H1 (cell line): Measurements from ENCODE around the gene ANP32D. TPM values are rescaled to one million over a fixed set of nuclear protein-coding genes. Genes with fewer than 3 reads are reported as not detected.

ENCODE experiments used
- CTCF ChIA-PET: fragments of 300-600 bp; sonication (Branson Sonifier 250); formaldehyde crosslinking; loops from one replicate; lab custom pipeline; 2021; ENCODE audit not compliant: partially characterized antibody; lab: Charles Lee
- POLR2A ChIA-PET: fragments of 300-600 bp; sonication (Branson Sonifier 250); formaldehyde crosslinking; loops from one replicate; lab custom pipeline; 2021; ENCODE audit warnings: inconsistent platforms; ENCODE audit not compliant: partially characterized antibody; lab: Charles Lee
- DNase-seq, 2 experiments: peaks; one replicate each; pipeline versions ENCODE4 v3.0.0 to v3.0.0-alpha.2; 2010 to 2022; ENCODE audit warnings: low spot score in 2 of 2, low read depth in 1 of 2, mixed read lengths in 1 of 2
- FAIRE-seq: peaks from 2 replicates; lab custom pipeline; 2011; peaks lifted over from hg19 to GRCh38; lab: Jason Lieb, UNC
- H2AFZ ChIP-seq: 2 replicates; pipeline ENCODE4 v1.8.1; 2012; ENCODE audit warnings: low read length, inconsistent platforms
- H2AK5ac ChIP-seq: 2 replicates; pipeline ENCODE4 v1.6.1; 2013; ENCODE audit warnings: low read depth, low read length
- H2BK120ac ChIP-seq: replicated peaks from 2 replicates; pipeline ENCODE3; 2013; ENCODE audit warnings: low read depth, low read length, inconsistent platforms
- H2BK12ac ChIP-seq: 2 replicates; pipeline ENCODE4 v1.6.1; 2013; ENCODE audit warnings: low read depth, low read length
- H2BK15ac ChIP-seq: 2 replicates; pipeline ENCODE4 v1.6.1; 2013; ENCODE audit warnings: low read length
- H2BK20ac ChIP-seq: 2 replicates; pipeline ENCODE4 v1.6.1; 2013; ENCODE audit warnings: low read length
- H2BK5ac ChIP-seq: 2 replicates; pipeline ENCODE4 v1.6.1; 2013; ENCODE audit warnings: low read depth, low read length
- H3K14ac ChIP-seq: 2 replicates; pipeline ENCODE4 v1.6.1; 2013; ENCODE audit warnings: inconsistent platforms; ENCODE audit not compliant: insufficient read length
- H3K18ac ChIP-seq: 2 replicates; pipeline ENCODE4 v1.6.1; 2013; ENCODE audit warnings: low read length; ENCODE audit errors: extremely low read depth
- H3K23ac ChIP-seq: 2 replicates; pipeline ENCODE4 v1.6.1; 2013; ENCODE audit warnings: inconsistent platforms; ENCODE audit not compliant: insufficient read length
- H3K23me2 ChIP-seq: 2 replicates; pipeline ENCODE4 v1.6.1; 2013; ENCODE audit warnings: low read depth, low read length
- H3K27ac ChIP-seq: 2 replicates; pipeline ENCODE4 v1.6.1; 2011; ENCODE audit warnings: low read depth, low read length, inconsistent platforms
- H3K27me3 ChIP-seq, 4 experiments: replicated peaks in 1 of 4; 1 replicate in 1 of 4; 2 replicates in 3 of 4; pipeline versions ENCODE4 v1.6.1 to v1.8.1; 2011 to 2013; ENCODE audit warnings: low read length in 3 of 4, mild to moderate bottlenecking in 3 of 4, inconsistent platforms in 2 of 4, mixed read lengths in 2 of 4, moderate library complexity in 1 of 4; ENCODE audit not compliant: control insufficient read depth in 3 of 4, insufficient read depth in 3 of 4; ENCODE audit errors: extremely low read depth in 1 of 4
- H3K36me3 ChIP-seq, 4 experiments: 2 replicates each; pipeline versions ENCODE4 v1.6.1 to v1.8.1; 2011 to 2013; ENCODE audit warnings: mild to moderate bottlenecking in 4 of 4, low read length in 3 of 4, moderate library complexity in 2 of 4, control low read depth in 1 of 4, inconsistent platforms in 1 of 4; ENCODE audit not compliant: insufficient read depth in 4 of 4, control insufficient read depth in 2 of 4
- H3K4ac ChIP-seq: replicated peaks from 2 replicates; pipeline ENCODE3; 2013; ENCODE audit warnings: low read length, low read depth, mixed read lengths, inconsistent platforms; ENCODE audit not compliant: insufficient read length
- H3K4me1 ChIP-seq, 4 experiments: replicated peaks in 1 of 4; 1 replicate in 1 of 4; 2 replicates in 3 of 4; pipeline versions ENCODE4 v1.6.1 to v1.8.1; 2011 to 2013; ENCODE audit warnings: low read length in 3 of 4, inconsistent platforms in 2 of 4, mixed read lengths in 1 of 4; ENCODE audit not compliant: insufficient read depth in 4 of 4, control insufficient read depth in 3 of 4
- H3K4me2 ChIP-seq, 2 experiments: 2 replicates each; pipeline versions ENCODE4 v1.6.1 to v1.8.1; 2011 to 2013; ENCODE audit warnings: low read depth in 2 of 2, low read length in 2 of 2, control low read depth in 1 of 2, inconsistent platforms in 1 of 2, mild to moderate bottlenecking in 1 of 2; ENCODE audit not compliant: insufficient read depth in 1 of 2
- H3K4me3 ChIP-seq, 4 experiments: fragments of 200-600, 300-600 bp in 1 of 4; sonication (generic), shearing (Covaris generic), sonication (Bioruptor Twin) in 1 of 4; 2 replicates each; pipeline versions ENCODE4 v1.5.1 to v1.8.1; 2011 to 2016; ENCODE audit warnings: low read length in 4 of 4, low read depth in 3 of 4, control low read depth in 2 of 4, inconsistent platforms in 2 of 4, mild to moderate bottlenecking in 2 of 4, mixed read lengths in 1 of 4, moderate library complexity in 1 of 4; ENCODE audit not compliant: insufficient read depth in 2 of 4; ENCODE audit errors: extremely low read depth in 1 of 4
- H3K56ac ChIP-seq: replicated peaks from 2 replicates; pipeline ENCODE3; 2013; ENCODE audit warnings: low read depth, mild to moderate bottlenecking, mixed read lengths, low read length, inconsistent platforms; ENCODE audit not compliant: insufficient read length
- H3K79me1 ChIP-seq: 2 replicates; pipeline ENCODE4 v1.6.1; 2013; ENCODE audit warnings: low read depth, low read length, control low read depth
- H3K79me2 ChIP-seq, 2 experiments: 2 replicates each; pipeline versions ENCODE4 v1.6.1 to v1.8.1; 2012 to 2013; ENCODE audit warnings: low read length in 2 of 2, mild to moderate bottlenecking in 2 of 2, inconsistent platforms in 1 of 2; ENCODE audit not compliant: insufficient read depth in 2 of 2, control insufficient read depth in 1 of 2
- H3K9ac ChIP-seq, 4 experiments: replicated peaks in 1 of 4; 1 replicate in 1 of 4; 2 replicates in 3 of 4; pipeline versions ENCODE4 v1.6.1 to v1.8.1; 2011 to 2013; ENCODE audit warnings: low read depth in 3 of 4, low read length in 3 of 4, control low read depth in 2 of 4, mild to moderate bottlenecking in 2 of 4, moderate library complexity in 2 of 4, inconsistent platforms in 1 of 4; ENCODE audit errors: extremely low read depth in 1 of 4
- H3K9me3 ChIP-seq, 2 experiments: 2 replicates each; pipeline versions ENCODE4 v1.6.1 to v1.8.1; 2012 to 2013; ENCODE audit warnings: mild to moderate bottlenecking in 2 of 2, moderate library complexity in 2 of 2, control low read depth in 1 of 2, inconsistent platforms in 1 of 2, low read depth in 1 of 2, low read length in 1 of 2, mixed read lengths in 1 of 2; ENCODE audit not compliant: insufficient read depth in 2 of 2
- H4K20me1 ChIP-seq, 2 experiments: replicated peaks in 1 of 2; 2 replicates each; pipeline versions ENCODE3 to v1.8.1; 2011 to 2013; ENCODE audit warnings: inconsistent platforms in 2 of 2, low read length in 2 of 2, mild to moderate bottlenecking in 1 of 2; ENCODE audit not compliant: insufficient read depth in 2 of 2, control insufficient read depth in 1 of 2
- H4K5ac ChIP-seq: 2 replicates; pipeline ENCODE4 v1.6.1; 2013; ENCODE audit warnings: low read length, low read depth, mixed read lengths, inconsistent platforms; ENCODE audit not compliant: insufficient read length
- H4K8ac ChIP-seq: 2 replicates; pipeline ENCODE4 v1.8.0; 2013; ENCODE audit warnings: mild to moderate bottlenecking, moderate library complexity, low read length, inconsistent platforms; ENCODE audit not compliant: insufficient read depth; ENCODE audit errors: extremely low read depth
- H4K91ac ChIP-seq: replicated peaks from 2 replicates; pipeline ENCODE3; 2013; ENCODE audit warnings: low read length, mixed read lengths, inconsistent platforms; ENCODE audit not compliant: insufficient read length
- SIN3A ChIP-seq, 2 experiments: IDR thresholded peaks in 1 of 2; conservative IDR thresholded peaks in 1 of 2; 2 replicates each; pipeline ENCODE4 v1.6.1; 2011 to 2012; ENCODE audit warnings: low read length in 2 of 2, improper control_type of control experiment in 1 of 2, low read depth in 1 of 2, mild to moderate bottlenecking in 1 of 2
- WGBS, 2 experiments: shearing (Covaris generic) in 1 of 2; methylation state at CpG; one replicate each; pipeline versions ENCODE4 v1.1.6 to v1.1.7; 2013 to 2015; ENCODE audit warnings: low lambda C conversion rate in 2 of 2, mixed read lengths in 2 of 2, inconsistent platforms in 1 of 2, low coverage in 1 of 2, missing lambda C conversion rate in 1 of 2; ENCODE audit not compliant: insufficient replicate concordance in 2 of 2, insufficient coverage in 1 of 2, insufficient read length in 1 of 2; ENCODE audit errors: extremely low coverage in 1 of 2, missing lambda C conversion rate in 1 of 2; 5-methylcytosine and 5-hydroxymethylcytosine counted together
- polyA plus RNA-seq, 7 experiments: library from polyadenylated mRNA; depleted of rRNA in 3 of 7; stranded (reverse) in 5 of 7; unstranded in 2 of 7; fragments of >200 nt in 5 of 7; fragments of 200-250 nt in 2 of 7; gene quantifications; 1 replicate in 5 of 7; 2 replicates in 1 of 7; 4 replicates in 1 of 7; pipeline versions ENCODE4 v1.2.1 to v1.2.3, GENCODE V29; 2011 to 2013; ENCODE audit warnings: missing spikeins in 2 of 7, mixed read lengths in 2 of 7
- total RNA-seq: library from RNA; stranded (reverse); fragmentation: NEBNext Ultra II Directional; extraction: Animal tissue kit (Norgen Biotek cat#: 25700); gene quantifications from 2 replicates; pipeline ENCODE4 v1.2.1, GENCODE V29; 2021

The ANP32D gene
- total and polyA plus RNA-seq, 2 of the 8 experiments (the other 6 are each of a cell fraction or from before 2014, with no cell fraction given), result not detected

- Histone ChIP-seq H2AK5ac (no peak within 1 kb of the TSS), H2BK120ac (no peak within 1 kb of the TSS), H2AFZ (no peak within 1 kb of the TSS), H4K91ac (no peak within 1 kb of the TSS), H3K23me2 (no peaks in the 10 kb centered on the region), H4K8ac (no peak within 1 kb of the TSS), H3K79me2 (no peaks in the 10 kb centered on the region), H3K27me3 (no peaks in the 10 kb centered on the region), H3K9ac (no peak within 1 kb of the TSS), H2BK15ac (no peak within 1 kb of the TSS), H3K56ac (no peak within 1 kb of the TSS), H2BK20ac (no peak within 1 kb of the TSS), H3K4me2 (no peak within 1 kb of the TSS), H3K4ac (no peak within 1 kb of the TSS), H3K14ac (no peak within 1 kb of the TSS), H3K79me1 (no peaks in the 10 kb centered on the region), H3K4me1 (no peaks in the 10 kb centered on the region), H2BK5ac (no peak within 1 kb of the TSS), H3K36me3 (no peaks in the 10 kb centered on the region), H4K5ac (no peak within 1 kb of the TSS), H3K18ac (no peak within 1 kb of the TSS), H3K23ac (no peak within 1 kb of the TSS), H2BK12ac (no peak within 1 kb of the TSS), H4K20me1 (no peaks in the 10 kb centered on the region), H3K9me3 (peaks cover 3 to 14% of the 10 kb centered on the region in 2 experiments; a peak in 1 of 4 replicates), H3K4me3 (no peak within 1 kb of the TSS), H3K27ac (no peak within 1 kb of the TSS)
- ChIA-PET CTCF (no interaction called here), POLR2A (no interaction called here)
- WGBS, 2 experiments, result 75% methylated on average over 2 of the region's 2 CpGs; no CpG with 5 or more reads in 1 of the 2 experiments
- no peak for FAIRE-seq
- no peak for DNase-seq
- no peak for TF ChIP-seq SIN3A (conservative IDR thresholded peaks at IDR 0.05 in 1 of 2, IDR thresholded peaks at IDR 0.05 in 1 of 2; ENCODE audit: low read depth in 1 of 2, low read length in 2 of 2)
Observed at GRCh38 chr12:48482198-48482597, 9.8 kb downstream of the ANP32D start, which contains the start of gene C12orf54. TSS of gene C12orf54 (plus strand) at chr12:48482498. CDS start at chr12:48483297, 799 bp downstream.
